SK-N-SH treated with all-trans-retinoic acid at 6 μM for 48 hours (cell line): ENCODE results near the gene ATF6.

ENCODE experiments used
- ATAC-seq: fragments of 200-7000 bp; cut with Tn5 transposase; 3 replicates; pipeline ENCODE4 v1.9.1; 2020; ENCODE audit warnings: mild to moderate bottlenecking, moderate library complexity
- ARNTL ChIP-seq: fragments of 450-650 bp; formaldehyde crosslinking; IDR thresholded peaks from 2 replicates; pipeline ENCODE4 v1.5.0; 2020; ENCODE audit warnings: low read depth, mild to moderate bottlenecking, moderate library complexity, borderline replicate concordance
- CSDC2 ChIP-seq: fragments of 250-450 bp; sonication (Bioruptor Pico); IDR thresholded peaks from 2 replicates; pipeline ENCODE4 v1.5.0; 2020; ENCODE audit warnings: mild to moderate bottlenecking, moderate library complexity
- ESRRG ChIP-seq: fragments of 250-450 bp; sonication (Bioruptor Pico); IDR thresholded peaks from 2 replicates; pipeline ENCODE4 v1.6.1; 2021; ENCODE audit warnings: mild to moderate bottlenecking
- GLIS3 ChIP-seq: fragments of 250-450 bp; sonication (Bioruptor Pico); IDR thresholded peaks from 2 replicates; pipeline ENCODE4 v1.5.0; 2020; ENCODE audit warnings: mild to moderate bottlenecking, moderate library complexity
- ISL1 ChIP-seq: fragments of 250-450 bp; sonication (Bioruptor Pico); IDR thresholded peaks from 2 replicates; pipeline ENCODE4 v2.1.2; 2022; ENCODE audit warnings: mild to moderate bottlenecking, moderate library complexity
- POU6F1 ChIP-seq: fragments of 250-450 bp; sonication (Bioruptor Pico); IDR thresholded peaks from 2 replicates; pipeline ENCODE4 v1.8.0; 2021; ENCODE audit warnings: low read depth, mild to moderate bottlenecking, moderate library complexity, borderline replicate concordance
- PPARA ChIP-seq: fragments of 250-450 bp; sonication (Bioruptor Pico); IDR thresholded peaks from 2 replicates; pipeline ENCODE4 v1.5.0; 2020; ENCODE audit warnings: mild to moderate bottlenecking, borderline replicate concordance
- RARB ChIP-seq: fragments of 250-450 bp; sonication (Bioruptor Pico); IDR thresholded peaks from 2 replicates; pipeline ENCODE4 v1.8.0; 2021; ENCODE audit warnings: mild to moderate bottlenecking, moderate library complexity
- SNAI2 ChIP-seq: fragments of 250-450 bp; sonication (Bioruptor Pico); IDR thresholded peaks from 2 replicates; pipeline ENCODE4 v1.5.0; 2020; ENCODE audit warnings: mild to moderate bottlenecking, moderate library complexity
- TCF4 ChIP-seq: fragments of 250-450 bp; sonication (Bioruptor Pico); IDR thresholded peaks from 2 replicates; pipeline ENCODE4 v1.8.0; 2021; ENCODE audit warnings: mild to moderate bottlenecking, moderate library complexity, borderline replicate concordance
- TOX ChIP-seq: fragments of 250-450 bp; sonication (Bioruptor Pico); IDR thresholded peaks from 2 replicates; pipeline ENCODE4 v1.8.0; 2021; ENCODE audit warnings: mild to moderate bottlenecking, moderate library complexity, borderline replicate concordance
- TSHZ2 ChIP-seq: fragments of 250-450 bp; sonication (Bioruptor Pico); IDR thresholded peaks from 2 replicates; pipeline ENCODE4 v1.5.0; 2020; ENCODE audit warnings: mild to moderate bottlenecking, moderate library complexity
- ZFP3 ChIP-seq: fragments of 250-450 bp; sonication (Bioruptor Pico); IDR thresholded peaks from 2 replicates; pipeline ENCODE4 v1.5.0; 2020; ENCODE audit warnings: mild to moderate bottlenecking, moderate library complexity
- ZFP30 ChIP-seq: fragments of 450-650 bp; formaldehyde crosslinking; IDR thresholded peaks from 2 replicates; pipeline ENCODE4 v1.5.0; 2022; ENCODE audit warnings: mild to moderate bottlenecking, moderate library complexity
- ZNF565 ChIP-seq: fragments of 450-650 bp; formaldehyde crosslinking; conservative IDR thresholded peaks from 2 replicates; pipeline ENCODE4 v1.5.0; 2020; ENCODE audit warnings: low read depth, mild to moderate bottlenecking, moderate library complexity
- ZNF70 ChIP-seq: fragments of 450-650 bp; formaldehyde crosslinking; IDR thresholded peaks from 2 replicates; pipeline ENCODE4 v1.5.0; 2020; ENCODE audit warnings: mild to moderate bottlenecking, moderate library complexity
- ZNF8 ChIP-seq: fragments of 450-650 bp; formaldehyde crosslinking; IDR thresholded peaks from 2 replicates; pipeline ENCODE4 v1.5.0; 2020; ENCODE audit warnings: mild to moderate bottlenecking, moderate library complexity
- TF ChIP-seq, protein P1 (sequence below): fragments of 250-450 bp; sonication (Bioruptor Pico); IDR thresholded peaks from 2 replicates; pipeline ENCODE4 v1.8.0; 2020; ENCODE audit warnings: mild to moderate bottlenecking, moderate library complexity, borderline replicate concordance
- TF ChIP-seq, protein P2 (sequence below): fragments of 250-450 bp; sonication (Bioruptor Pico); IDR thresholded peaks from 2 replicates; pipeline ENCODE4 v1.5.1; 2021; ENCODE audit warnings: mild to moderate bottlenecking, moderate library complexity

ATF6 gene

DNA sequence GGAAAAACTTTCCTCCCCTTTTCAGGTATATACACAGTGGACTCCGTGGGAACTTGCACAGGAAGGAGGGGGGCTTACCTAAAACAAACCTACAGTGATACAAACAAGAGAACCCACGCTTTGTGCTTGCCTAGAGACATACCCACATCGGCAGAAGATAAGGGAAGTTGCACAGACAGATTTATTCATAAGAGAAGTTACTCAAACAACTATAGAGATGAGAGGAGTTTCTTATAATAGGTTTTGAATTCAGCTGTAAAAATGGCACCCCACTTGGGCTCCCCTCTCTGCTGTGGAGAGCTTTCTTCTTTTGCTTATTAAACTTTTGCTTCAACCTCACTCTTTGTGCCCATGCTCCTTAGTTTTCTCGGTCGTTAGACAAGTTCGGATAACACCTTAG is 18.3 kb upstream of the ATF6 start:
- no peak for TF ChIP-seq ZNF70 (CRISPR knock-in tag)
- no peak for TF ChIP-seq ARNTL (CRISPR knock-in tag)
- no peak for TF ChIP-seq ZFP30 (CRISPR knock-in tag)
- TF ChIP-seq POU6F1 (CRISPR knock-in tag), result no peak
- TF ChIP-seq TCF4 (CRISPR knock-in tag), result no peak
- ATAC-seq, result no peak

DNA sequence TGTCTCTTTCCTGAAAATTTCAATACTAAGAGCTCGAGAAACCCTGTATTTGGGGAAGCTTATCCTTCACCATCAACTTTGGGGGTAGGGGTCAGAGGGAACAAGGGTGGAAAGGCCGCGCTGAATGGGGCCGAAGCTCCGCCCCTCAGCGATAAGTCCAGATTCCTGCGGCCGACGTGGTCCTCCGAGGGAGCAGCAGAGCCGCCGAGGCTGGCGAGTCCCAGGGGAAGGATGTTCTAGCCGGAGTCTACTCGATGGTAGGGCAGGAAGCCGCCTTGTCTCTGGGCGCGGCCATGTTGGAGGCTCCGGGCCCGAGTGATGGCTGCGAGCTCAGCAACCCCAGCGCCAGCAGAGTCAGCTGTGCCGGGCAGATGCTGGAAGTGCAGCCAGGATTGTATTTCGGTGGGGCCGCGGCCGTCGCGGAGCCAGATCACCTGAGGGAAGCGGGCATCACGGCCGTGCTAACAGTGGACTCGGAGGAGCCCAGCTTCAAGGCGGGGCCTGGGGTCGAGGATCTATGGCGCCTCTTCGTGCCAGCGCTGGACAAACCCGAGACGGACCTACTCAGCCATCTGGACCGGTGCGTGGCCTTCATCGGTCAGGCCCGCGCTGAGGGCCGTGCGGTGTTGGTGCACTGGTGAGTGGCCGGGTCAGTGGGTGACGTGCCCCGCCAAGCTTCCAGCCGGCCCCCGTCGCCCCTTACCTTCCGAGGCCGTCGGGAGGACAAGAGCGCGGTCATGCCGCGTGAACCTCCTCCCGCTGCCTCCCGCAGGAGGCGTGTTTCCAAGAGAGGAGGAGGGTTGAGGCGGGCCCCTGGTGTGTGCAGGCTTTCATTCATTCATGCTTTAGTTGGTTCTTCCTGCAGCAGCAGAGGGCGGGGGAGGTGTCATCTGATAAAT is 16.4 kb upstream of the ATF6 start, which contains the start of gene DUSP12:
TSS of gene DUSP12 (plus strand) at position 278 of the 899 bp plus-strand sequence. CDS start at position 294, 16 bp downstream.
- TF ChIP-seq ZFP3 (CRISPR knock-in tag), result no peak; the same call in 1 of the 2 replicates
- no peak for TF ChIP-seq TSHZ2 (CRISPR knock-in tag)
- no peak for TF ChIP-seq ZNF8
- TF ChIP-seq CSDC2 (CRISPR knock-in tag), result no peak
- TF ChIP-seq TCF4 (CRISPR knock-in tag), result no peak
- TF ChIP-seq TOX, result no peak
- TF ChIP-seq ZNF70 (CRISPR knock-in tag), result no peak
- 0 out of 2 replicates have a peak, but pooled peaks have one; percentile 48 for TF ChIP-seq POU6F1 (CRISPR knock-in tag)
- TF ChIP-seq, protein P1, sequence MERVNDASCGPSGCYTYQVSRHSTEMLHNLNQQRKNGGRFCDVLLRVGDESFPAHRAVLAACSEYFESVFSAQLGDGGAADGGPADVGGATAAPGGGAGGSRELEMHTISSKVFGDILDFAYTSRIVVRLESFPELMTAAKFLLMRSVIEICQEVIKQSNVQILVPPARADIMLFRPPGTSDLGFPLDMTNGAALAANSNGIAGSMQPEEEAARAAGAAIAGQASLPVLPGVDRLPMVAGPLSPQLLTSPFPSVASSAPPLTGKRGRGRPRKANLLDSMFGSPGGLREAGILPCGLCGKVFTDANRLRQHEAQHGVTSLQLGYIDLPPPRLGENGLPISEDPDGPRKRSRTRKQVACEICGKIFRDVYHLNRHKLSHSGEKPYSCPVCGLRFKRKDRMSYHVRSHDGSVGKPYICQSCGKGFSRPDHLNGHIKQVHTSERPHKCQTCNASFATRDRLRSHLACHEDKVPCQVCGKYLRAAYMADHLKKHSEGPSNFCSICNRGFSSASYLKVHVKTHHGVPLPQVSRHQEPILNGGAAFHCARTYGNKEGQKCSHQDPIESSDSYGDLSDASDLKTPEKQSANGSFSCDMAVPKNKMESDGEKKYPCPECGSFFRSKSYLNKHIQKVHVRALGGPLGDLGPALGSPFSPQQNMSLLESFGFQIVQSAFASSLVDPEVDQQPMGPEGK, result 0 out of 2 replicates have a peak, but pooled peaks have one; percentile 8
- ATAC-seq, result peak; percentile 99

- no peak for ATAC-seq
- TF ChIP-seq ISL1 (CRISPR knock-in tag), result no peak
- no peak for TF ChIP-seq ZNF565 (CRISPR knock-in tag)
- no peak for TF ChIP-seq POU6F1 (CRISPR knock-in tag)
- TF ChIP-seq, all 23 proteins: peak for 0
Measured at GRCh38 chr1:161763522-161764098, 2.5 kb upstream of the ATF6 start.

DNA sequence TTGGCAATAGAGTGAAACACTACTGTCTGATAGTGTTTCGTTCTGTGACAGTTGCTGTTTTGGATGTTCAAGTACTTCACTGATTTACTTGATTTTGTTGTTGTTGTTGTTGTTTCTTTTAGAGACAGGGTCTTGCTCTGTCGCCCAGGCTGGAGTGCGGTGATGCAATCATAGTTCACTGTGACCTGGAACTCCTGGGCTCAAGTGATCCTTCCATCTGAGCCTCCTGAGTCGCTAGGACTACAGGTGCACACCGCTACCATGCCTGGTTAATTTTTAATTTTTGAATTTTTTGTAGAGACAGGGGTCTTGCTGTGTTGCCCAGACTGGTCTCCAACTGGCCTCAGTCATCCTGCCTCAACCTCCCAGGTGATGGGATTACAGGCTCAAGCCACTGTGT is 2.3 kb downstream of the ATF6 start:
- TF ChIP-seq CSDC2 (CRISPR knock-in tag) (no peak), SNAI2 (CRISPR knock-in tag) (no peak), RARB (CRISPR knock-in tag) (no peak), ZFP3 (CRISPR knock-in tag) (no peak), PPARA (CRISPR knock-in tag) (no peak), ARNTL (CRISPR knock-in tag) (no peak), ZFP30 (CRISPR knock-in tag) (no peak), TCF4 (CRISPR knock-in tag) (no peak), ESRRG (CRISPR knock-in tag) (no peak), GLIS3 (no peak)
- TF ChIP-seq, protein P2, sequence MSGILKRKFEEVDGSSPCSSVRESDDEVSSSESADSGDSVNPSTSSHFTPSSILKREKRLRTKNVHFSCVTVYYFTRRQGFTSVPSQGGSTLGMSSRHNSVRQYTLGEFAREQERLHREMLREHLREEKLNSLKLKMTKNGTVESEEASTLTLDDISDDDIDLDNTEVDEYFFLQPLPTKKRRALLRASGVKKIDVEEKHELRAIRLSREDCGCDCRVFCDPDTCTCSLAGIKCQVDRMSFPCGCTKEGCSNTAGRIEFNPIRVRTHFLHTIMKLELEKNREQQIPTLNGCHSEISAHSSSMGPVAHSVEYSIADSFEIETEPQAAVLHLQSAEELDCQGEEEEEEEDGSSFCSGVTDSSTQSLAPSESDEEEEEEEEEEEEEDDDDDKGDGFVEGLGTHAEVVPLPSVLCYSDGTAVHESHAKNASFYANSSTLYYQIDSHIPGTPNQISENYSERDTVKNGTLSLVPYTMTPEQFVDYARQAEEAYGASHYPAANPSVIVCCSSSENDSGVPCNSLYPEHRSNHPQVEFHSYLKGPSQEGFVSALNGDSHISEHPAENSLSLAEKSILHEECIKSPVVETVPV (CRISPR knock-in tag), result no peak
- TF ChIP-seq, protein P1, result no peak
- no peak for ATAC-seq
